ENCODE data around the gene PSMD12. TPM values are rescaled to one million over a fixed set of nuclear protein-coding genes. Genes with fewer than 3 reads are reported as not detected.
"Not testable (repeated sequence)": the region's sequence is repeated elsewhere in the genome, so short reads cannot be mapped to it uniquely, and the experiment has no call there.

The PSMD12 gene
- total RNA-seq, 1 donor from 2014 or later, result 41.3 TPM

GRCh38 chr17:67392111-67392510, 25.7 kb upstream of the PSMD12 start:
- Histone ChIP-seq H3K4me1 (peaks cover 16% of the 10 kb centered on the region), H3K27ac (no peak overlapping the region), H3K36me3 (no peaks in the 10 kb centered on the region), H3K9me3 (no peaks in the 10 kb centered on the region), H3K4me3 (no peak overlapping the region), H3K27me3 (ENCODE audit: low read depth) (no peaks in the 10 kb centered on the region)
- no peak for TF ChIP-seq CTCF (IDR thresholded peaks at IDR 0.05)
- ATAC-seq, result no peak
- intact Hi-C loops (cut with DNase I), result no loop called here
- no peak for DNase-seq

- ATAC-seq (peak; percentile 81 to 90), DNase-seq (peak; percentile 52)
- Histone ChIP-seq H3K9me3 (no peaks in the 10 kb centered on the region), H3K27ac (peak overlapping the region; percentile 51), H3K36me3 (no peaks in the 10 kb centered on the region), H3K27me3 (ENCODE audit: low read depth) (no peaks in the 10 kb centered on the region), H3K4me3 (no peak overlapping the region), H3K4me1 (peaks cover 16% of the 10 kb centered on the region)
- no peak for TF ChIP-seq CTCF (IDR thresholded peaks at IDR 0.05)
- intact Hi-C loops (cut with DNase I), result no loop called here
Observed at GRCh38 chr17:67390646-67391361, 24.4 kb upstream of the PSMD12 start.

- DNase-seq (no peak), ATAC-seq (peak; percentile 17 to 33)
Observed at GRCh38 chr17:67390006-67390645, 23.7 kb upstream of the PSMD12 start.

GRCh38 chr17:67388986-67389385, 22.6 kb upstream of the PSMD12 start:
- Histone ChIP-seq H3K4me3 (no peak overlapping the region), H3K27ac (no peak overlapping the region), H3K36me3 (no peaks in the 10 kb centered on the region), H3K9me3 (no peaks in the 10 kb centered on the region), H3K27me3 (ENCODE audit: low read depth) (no peaks in the 10 kb centered on the region), H3K4me1 (peaks cover 16% of the 10 kb centered on the region)
- no peak for ATAC-seq
- intact Hi-C loops (cut with DNase I), result loop anchor here (10.0 kb wide), 1 partner anchor 86 kb away; no protein-coding TSS in a partner anchor
- DNase-seq, result no peak
- no peak for TF ChIP-seq CTCF (IDR thresholded peaks at IDR 0.05)

More at GRCh38 chr17:67390006-67390645, 23.7 kb upstream of the PSMD12 start:
- H3K4me3 ChIP-seq, result no peak overlapping the region
- TF ChIP-seq CTCF (IDR thresholded peaks at IDR 0.05), result no peak
- H3K9me3 ChIP-seq, result no peaks in the 10 kb centered on the region
- peak overlapping the region; percentile 51 for H3K27ac ChIP-seq
- H3K36me3 ChIP-seq, result no peaks in the 10 kb centered on the region
- H3K4me1 ChIP-seq, result peaks cover 16% of the 10 kb centered on the region
- no peaks in the 10 kb centered on the region for H3K27me3 ChIP-seq (ENCODE audit: low read depth)
- intact Hi-C loops (cut with DNase I), result no loop called here

- H3K4me1 ChIP-seq, result peaks cover 16% of the 10 kb centered on the region
- ATAC-seq; H3K4me3 ChIP-seq; H3K36me3 ChIP-seq; H3K27me3 ChIP-seq (ENCODE audit: low read depth); H3K27ac ChIP-seq; DNase-seq; H3K9me3 ChIP-seq: not testable (repeated sequence)
- intact Hi-C loops (cut with DNase I), result loop anchor here (10.0 kb wide), 1 partner anchor 86 kb away; no protein-coding TSS in a partner anchor
Observed at GRCh38 chr17:67388536-67388935, 22.2 kb upstream of the PSMD12 start.

Measured in lower lobe of right lung (tissue), 2 donors.